Thyroid gland (tissue), 4 donors: ENCODE measurements around the gene TTC16. TPM values are rescaled to one million over a fixed set of nuclear protein-coding genes. Genes with fewer than 3 reads are reported as not detected.

ENCODE experiments used
- DNase-seq, 2 donors: peaks; one replicate each; pipeline ENCODE4 v3.0.0-alpha.2; 2019
- H3K27ac ChIP-seq, 3 donors: fragments of 200-600 bp; sonication (generic); 1 replicate in 2 of 3; 2 replicates in 1 of 3; pipeline ENCODE4 v1.5.1; 2016 to 2019; ENCODE audit warnings: mild to moderate bottlenecking in 1 of 3, moderate library complexity in 1 of 3
- H3K27me3 ChIP-seq: fragments of 200-600 bp; sonication (generic); one replicate; pipeline ENCODE4 v1.5.1; 2019
- H3K36me3 ChIP-seq, 2 donors: fragments of 200-600 bp; sonication (generic); one replicate each; pipeline ENCODE4 v1.5.1; 2016 to 2019
- H3K4me1 ChIP-seq, 2 donors: fragments of 200-600 bp; sonication (generic); one replicate each; pipeline ENCODE4 v1.5.1; 2017 to 2019
- H3K4me3 ChIP-seq, 3 donors: fragments of 200-600 bp; sonication (generic); replicated peaks in 1 of 3; 1 replicate in 2 of 3; 2 replicates in 1 of 3; pipeline ENCODE4 v1.5.1; 2016; ENCODE audit warnings: mild to moderate bottlenecking in 1 of 3
- H3K9me3 ChIP-seq: fragments of 200-600 bp; sonication (generic); one replicate; pipeline ENCODE4 v1.5.1; 2017
- POLR2A ChIP-seq, 2 donors: fragments of 450-650 bp; IDR thresholded peaks; one replicate each; pipeline ENCODE4 v1.6.1; 2017; ENCODE audit warnings: antibody characterized with exemption in 2 of 2, mild to moderate bottlenecking in 2 of 2, moderate library complexity in 1 of 2
- WGBS, 2 donors: methylation state at CpG; one replicate each; pipeline ENCODE4 v1.1.5; 2017; 5-methylcytosine and 5-hydroxymethylcytosine counted together
- intact Hi-C: fragments of 100-400 bp; cut with DNase I; formaldehyde crosslinking; loops from one replicate; pipeline ENCODE4 v1.15.1; 2023
- total RNA-seq, 4 donors: library from RNA; depleted of rRNA; stranded (reverse); fragments of >200 nt; gene quantifications; one replicate each; pipeline ENCODE4 v1.2.3, GENCODE V29; 2016
- TF ChIP-seq, protein P1 (sequence below), 6 experiments: fragments of 200-600 bp in 3 of 6; fragments of 450-650 bp in 3 of 6; sonication (generic) in 3 of 6; IDR thresholded peaks; one replicate each; pipeline ENCODE4 v1.5.1; 2016 to 2019; ENCODE audit warnings: antibody characterized with exemption in 6 of 6, mild to moderate bottlenecking in 2 of 6, inconsistent platforms in 1 of 6, moderate library complexity in 1 of 6

The TTC16 gene
- total RNA-seq, 4 donors from 2014 or later: 0.40 to 0.45 (median 0.44) TPM; not detected in 1

DNA sequence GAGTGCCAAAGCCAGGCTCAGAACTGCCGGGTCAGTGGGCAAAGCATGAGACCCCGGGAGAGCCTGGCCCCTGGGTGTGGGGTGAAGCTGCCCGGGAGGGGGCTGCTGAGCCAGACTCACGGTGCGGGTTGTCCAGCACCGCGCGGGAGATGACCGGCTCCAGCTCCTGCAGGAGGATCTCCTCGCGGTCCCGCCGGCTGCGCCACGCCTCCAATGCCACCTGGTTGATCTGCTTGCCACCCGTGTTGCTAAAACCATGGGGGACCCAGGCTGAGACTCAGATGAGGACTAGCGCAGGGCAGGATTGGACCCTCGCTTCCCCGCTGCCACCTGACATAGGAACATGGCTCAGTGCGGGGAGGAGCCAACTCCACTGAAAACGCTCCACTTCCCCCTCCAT is 16.6 kb downstream of the TTC16 start:
- Histone ChIP-seq H3K27ac (no peak overlapping the region), H3K4me1 (peaks cover 4 to 7% of the 10 kb centered on the region in 2 donors), H3K4me3 (no peak overlapping the region), H3K36me3 (peaks cover 0 to 4% of the 10 kb centered on the region in 2 donors), H3K27me3 (no peaks in the 10 kb centered on the region), H3K9me3 (no peaks in the 10 kb centered on the region)
- WGBS, 2 donors: 93 to 97% methylated on average over 13 of the region's 21 CpGs
- no peak for DNase-seq
- intact Hi-C loops: loop anchor here (2.0 to 5.0 kb wide), 2 partner anchors 125 to 224 kb away; no protein-coding TSS in a partner anchor
- TF ChIP-seq, protein P1, sequence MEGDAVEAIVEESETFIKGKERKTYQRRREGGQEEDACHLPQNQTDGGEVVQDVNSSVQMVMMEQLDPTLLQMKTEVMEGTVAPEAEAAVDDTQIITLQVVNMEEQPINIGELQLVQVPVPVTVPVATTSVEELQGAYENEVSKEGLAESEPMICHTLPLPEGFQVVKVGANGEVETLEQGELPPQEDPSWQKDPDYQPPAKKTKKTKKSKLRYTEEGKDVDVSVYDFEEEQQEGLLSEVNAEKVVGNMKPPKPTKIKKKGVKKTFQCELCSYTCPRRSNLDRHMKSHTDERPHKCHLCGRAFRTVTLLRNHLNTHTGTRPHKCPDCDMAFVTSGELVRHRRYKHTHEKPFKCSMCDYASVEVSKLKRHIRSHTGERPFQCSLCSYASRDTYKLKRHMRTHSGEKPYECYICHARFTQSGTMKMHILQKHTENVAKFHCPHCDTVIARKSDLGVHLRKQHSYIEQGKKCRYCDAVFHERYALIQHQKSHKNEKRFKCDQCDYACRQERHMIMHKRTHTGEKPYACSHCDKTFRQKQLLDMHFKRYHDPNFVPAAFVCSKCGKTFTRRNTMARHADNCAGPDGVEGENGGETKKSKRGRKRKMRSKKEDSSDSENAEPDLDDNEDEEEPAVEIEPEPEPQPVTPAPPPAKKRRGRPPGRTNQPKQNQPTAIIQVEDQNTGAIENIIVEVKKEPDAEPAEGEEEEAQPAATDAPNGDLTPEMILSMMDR (IDR thresholded peaks at IDR 0.05): no peak
- TF ChIP-seq POLR2A (IDR thresholded peaks at IDR 0.05): no peak

DNA sequence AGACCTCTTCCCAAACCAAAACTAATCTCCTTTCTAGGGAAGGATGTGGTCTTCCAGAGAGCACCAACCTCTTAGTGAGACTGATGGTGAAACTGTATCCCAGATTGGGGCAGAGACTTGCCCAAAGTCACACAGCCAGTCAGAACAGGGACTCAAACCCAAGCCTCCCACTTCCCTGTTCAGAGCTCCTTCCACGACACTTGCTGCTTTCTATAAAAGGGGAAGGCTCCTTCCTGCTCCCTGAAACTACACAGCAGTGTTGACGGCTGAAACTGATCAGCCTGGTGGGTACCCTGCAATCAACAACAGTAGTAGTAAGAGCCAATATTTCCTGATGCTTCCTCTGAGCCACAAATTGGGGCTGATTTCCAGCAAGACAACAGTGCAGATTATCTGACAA is 17.7 kb downstream of the TTC16 start:
- Histone ChIP-seq H3K36me3 (peaks cover 4% of the 10 kb centered on the region in 2 donors), H3K4me3 (no peak overlapping the region), H3K9me3 (no peaks in the 10 kb centered on the region), H3K4me1 (peaks cover 4 to 7% of the 10 kb centered on the region in 2 donors), H3K27me3 (no peaks in the 10 kb centered on the region), H3K27ac (no peak overlapping the region)
- TF ChIP-seq, protein P1 (IDR thresholded peaks at IDR 0.05): no peak
- TF ChIP-seq POLR2A (IDR thresholded peaks at IDR 0.05): no peak
- intact Hi-C loops: loop anchor here (1.0 to 5.0 kb wide), 3 partner anchors 126 to 225 kb away; no protein-coding TSS in a partner anchor
- WGBS, 2 donors: 100% methylated on average over 2 of the region's 2 CpGs
- no peak for DNase-seq

DNA sequence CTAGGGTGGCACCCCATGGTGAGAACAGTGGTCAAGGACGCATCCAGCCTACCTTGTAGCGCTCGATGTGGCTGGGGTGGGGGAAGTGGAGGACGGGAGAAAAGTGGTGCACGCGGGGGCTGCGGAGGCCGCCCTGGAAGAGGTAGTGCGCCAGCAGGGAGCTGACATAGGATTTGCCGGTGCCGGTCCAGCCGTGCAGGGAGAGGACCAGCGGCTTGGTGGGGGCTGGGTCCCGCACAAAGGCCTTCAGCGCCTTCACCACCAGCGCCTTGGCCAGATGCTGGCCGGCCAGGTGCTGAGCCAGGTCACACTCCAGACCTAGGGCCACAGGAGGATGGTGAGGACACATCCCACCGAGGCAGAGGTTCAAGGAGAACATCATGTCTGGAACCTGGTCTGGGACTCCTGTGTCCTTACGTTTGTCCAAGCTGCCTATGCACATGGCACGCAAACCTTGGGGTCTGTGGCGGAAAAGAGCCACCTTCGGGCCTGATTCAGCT is 18.4 kb downstream of the TTC16 start:
- DNase-seq: no peak
- no peak for TF ChIP-seq POLR2A (IDR thresholded peaks at IDR 0.05)
- TF ChIP-seq, protein P1 (IDR thresholded peaks at IDR 0.05): no peak
- WGBS, 2 donors: 37 to 51% methylated on average over 10 to 14 of the region's 22 CpGs
- H3K4me1 ChIP-seq: peaks cover 4 to 7% of the 10 kb centered on the region in 2 donors
- H3K27me3 ChIP-seq: no peaks in the 10 kb centered on the region
- no peaks in the 10 kb centered on the region for H3K9me3 ChIP-seq
- intact Hi-C loops: loop anchor here (5.0 kb wide), 1 partner anchor 127 kb away; no protein-coding TSS in a partner anchor
- H3K36me3 ChIP-seq: peaks cover 4% of the 10 kb centered on the region in 2 donors
- H3K4me3 ChIP-seq: peak overlapping the region in 1 of 3 donors; percentile 80
- H3K27ac ChIP-seq: peak overlapping the region in 2 of 3 donors; percentile 91 to 97

DNA sequence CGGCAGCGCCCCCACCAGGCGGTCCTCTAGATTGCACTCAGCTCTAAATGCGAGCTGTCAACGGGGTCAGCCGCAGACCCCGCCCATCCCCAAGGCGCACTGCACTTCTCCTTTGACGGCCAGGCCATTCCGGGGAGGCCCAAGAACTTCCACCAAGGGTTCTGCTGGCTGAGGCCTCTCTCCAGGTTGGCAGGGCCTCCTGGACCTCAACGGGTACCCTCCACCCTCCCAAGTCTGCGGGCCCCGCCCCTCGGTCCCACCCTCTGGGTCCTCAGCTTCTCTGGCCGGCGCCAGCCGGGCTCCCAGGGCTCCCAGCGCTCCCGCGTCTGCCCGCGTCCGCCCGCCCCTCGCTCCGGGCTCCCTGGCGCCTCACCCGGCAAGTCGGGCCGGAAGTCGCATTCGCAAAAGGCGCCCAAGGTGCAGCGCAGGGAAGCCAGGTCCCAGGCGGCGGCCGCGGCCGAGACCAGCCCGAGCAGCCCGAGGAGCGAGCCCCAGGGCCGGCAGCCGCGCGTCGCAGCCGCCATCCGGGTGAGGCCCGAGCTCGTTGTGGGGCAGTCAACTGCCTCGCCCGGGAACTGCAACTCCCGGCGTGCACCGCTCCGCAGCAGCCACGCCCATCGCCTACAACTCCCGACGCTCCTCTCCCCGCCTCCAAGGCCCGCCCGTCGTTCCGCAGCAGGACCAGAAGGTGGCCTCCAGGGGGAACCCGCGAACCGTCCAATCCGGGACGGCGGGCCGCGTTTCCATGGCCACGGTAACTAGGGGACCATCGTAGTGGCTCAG is 19.1 kb downstream of the TTC16 start, which contains the start of gene TOR2A:
Gene TOR2A, minus strand, starts transcription at position 548 of the 783 bp plus-strand sequence. Its CDS starts 24 bp downstream, at position 524.
- TF ChIP-seq POLR2A (IDR thresholded peaks at IDR 0.05): peak; percentile 56 to 90
- TF ChIP-seq, protein P1 (IDR thresholded peaks at IDR 0.05): peak; percentile 84 to 100 (median 96)
- 0% methylated on average over 20 to 30 of the region's 76 CpGs for WGBS, 2 donors
- peaks cover 4% of the 10 kb centered on the region in 2 donors for H3K36me3 ChIP-seq
- H3K9me3 ChIP-seq: no peaks in the 10 kb centered on the region
- H3K27ac ChIP-seq: peak within 1 kb of the TSS; percentile 91 to 97 (median 92)
- intact Hi-C loops: loop anchor here (5.0 kb wide), 4 partner anchors 47 to 182 kb away; partner anchors contain the start of gene ST6GALNAC4
- peak within 1 kb of the TSS; percentile 40 to 80 (median 48) for H3K4me3 ChIP-seq
- H3K4me1 ChIP-seq: peaks cover 4 to 7% of the 10 kb centered on the region in 2 donors
- DNase-seq: peak; percentile 97 to 98
- no peaks in the 10 kb centered on the region for H3K27me3 ChIP-seq
